NCI-H2196 (cell line): ENCODE measurements around the gene MAP4.

Source experiments
- DNase-seq: peaks from one replicate; lab custom pipeline; 2025; ENCODE audit not compliant: unreplicated experiment; lab: John Stamatoyannopoulos, UW

The MAP4 gene

DNA sequence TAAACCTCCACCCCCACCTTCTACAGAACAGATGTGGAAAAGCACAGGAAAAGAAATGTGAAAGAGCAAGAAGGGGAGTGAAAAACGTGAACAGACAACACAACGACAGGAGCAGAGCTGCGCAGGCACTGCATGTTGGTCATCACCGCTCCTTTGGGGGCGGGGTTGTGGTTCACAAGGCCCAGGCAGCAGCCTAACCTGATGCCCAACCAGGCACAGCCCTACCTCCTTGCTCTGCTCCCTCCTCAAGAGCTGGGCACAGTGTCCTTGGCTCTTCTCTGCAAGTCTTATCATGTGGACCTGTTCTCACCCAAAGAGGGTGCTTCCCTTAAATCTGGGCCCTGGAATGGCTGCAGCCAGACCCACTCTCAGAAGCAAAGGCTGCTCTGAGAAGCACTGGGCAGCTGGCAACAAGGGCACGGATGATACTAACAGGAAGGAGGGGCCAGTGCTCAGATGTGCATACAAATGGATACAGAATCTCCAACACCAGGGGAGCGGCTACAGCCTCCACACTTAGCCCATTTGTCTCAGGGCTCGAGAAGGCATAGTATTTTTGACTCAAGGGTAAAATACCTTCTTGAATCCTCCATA lies 148.7 kb downstream of the MAP4 start:
- DNase-seq = no peak

DNA sequence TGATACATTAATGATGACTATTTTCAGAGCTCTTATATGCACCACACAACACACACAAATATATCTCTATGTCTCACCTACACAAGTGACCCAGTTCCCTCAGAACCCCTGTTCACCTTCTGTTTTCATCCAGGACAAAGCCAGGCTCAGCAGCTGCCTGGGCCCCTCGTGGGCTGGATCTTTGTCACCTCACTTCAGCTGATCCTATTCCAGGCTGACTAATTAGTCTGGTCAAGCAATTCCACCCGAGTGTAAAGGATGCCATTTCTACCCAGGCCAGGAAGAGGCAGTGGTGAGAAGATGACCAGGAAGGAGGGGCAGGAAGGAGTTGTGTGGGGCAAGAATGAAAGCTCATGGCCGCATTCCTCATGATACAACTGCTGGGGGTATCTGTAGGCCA lies 151.0 kb downstream of the MAP4 start:
- no peak for DNase-seq

DNA sequence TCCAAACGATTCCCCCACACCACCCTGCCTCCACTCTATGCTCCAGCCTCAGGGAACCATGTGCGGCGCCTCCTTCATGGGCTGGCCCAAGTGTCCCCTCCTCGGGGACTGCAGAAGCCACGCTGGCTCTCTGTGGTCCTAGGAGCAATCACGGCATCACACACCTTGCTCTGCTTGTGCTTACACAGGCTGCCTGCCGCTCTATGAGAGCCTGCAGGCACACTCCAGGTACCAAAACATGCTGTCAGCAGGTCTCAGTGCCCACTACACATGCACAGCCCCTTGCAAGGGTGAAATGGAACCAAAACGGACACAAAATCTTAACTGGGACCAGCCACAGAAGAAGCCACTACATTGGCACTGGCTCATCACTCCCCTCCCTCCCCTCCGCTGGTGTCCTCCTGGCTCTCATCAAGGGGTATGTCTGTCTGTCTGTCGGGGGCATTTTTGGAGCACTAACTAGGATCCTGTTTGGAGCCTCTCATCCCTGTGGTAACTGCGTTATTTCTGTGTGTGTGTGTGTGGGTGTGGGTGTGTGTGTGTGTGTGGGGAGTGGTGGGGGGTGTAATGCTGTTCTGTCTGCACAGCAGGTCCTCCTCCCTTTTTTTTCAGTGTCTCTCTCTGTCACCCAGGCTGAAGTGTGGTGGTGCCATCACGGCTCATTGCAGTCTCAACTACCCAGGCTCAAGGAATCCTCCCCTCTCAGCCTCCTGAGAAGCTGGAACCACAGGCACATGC lies 152.7 kb downstream of the MAP4 start:
- DNase-seq = no peak

DNA sequence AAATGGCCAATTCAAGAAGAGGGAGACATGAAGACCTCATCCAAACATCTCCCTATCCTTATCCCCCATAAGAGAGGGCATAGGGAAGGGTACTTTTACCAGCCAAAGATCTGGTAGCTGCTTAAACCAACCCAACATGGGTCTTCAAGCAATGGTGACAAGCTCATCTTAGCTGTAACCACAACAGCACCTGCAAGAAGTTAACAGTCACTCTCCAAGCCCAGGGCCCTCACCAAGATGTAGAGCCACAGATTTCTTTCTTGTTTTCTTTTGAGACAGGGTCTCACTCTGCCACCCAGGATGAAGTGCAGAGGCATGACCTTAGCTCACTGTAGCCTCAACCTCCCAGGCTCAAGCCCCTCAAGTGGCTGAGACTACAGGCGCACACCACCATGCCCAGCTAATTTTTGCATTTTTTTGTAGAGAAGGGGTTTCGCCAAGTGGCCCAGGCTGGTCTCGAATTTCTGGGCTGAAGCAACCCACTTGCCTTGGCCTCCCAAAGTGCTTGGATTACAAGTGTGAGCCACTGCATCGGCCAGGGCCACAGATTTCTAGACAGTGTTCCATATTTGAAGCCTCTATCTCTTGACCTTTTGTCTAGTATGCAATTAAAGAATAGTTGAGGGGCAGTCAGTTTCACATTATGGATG lies 156.1 kb downstream of the MAP4 start:
- no peak for DNase-seq

DNA sequence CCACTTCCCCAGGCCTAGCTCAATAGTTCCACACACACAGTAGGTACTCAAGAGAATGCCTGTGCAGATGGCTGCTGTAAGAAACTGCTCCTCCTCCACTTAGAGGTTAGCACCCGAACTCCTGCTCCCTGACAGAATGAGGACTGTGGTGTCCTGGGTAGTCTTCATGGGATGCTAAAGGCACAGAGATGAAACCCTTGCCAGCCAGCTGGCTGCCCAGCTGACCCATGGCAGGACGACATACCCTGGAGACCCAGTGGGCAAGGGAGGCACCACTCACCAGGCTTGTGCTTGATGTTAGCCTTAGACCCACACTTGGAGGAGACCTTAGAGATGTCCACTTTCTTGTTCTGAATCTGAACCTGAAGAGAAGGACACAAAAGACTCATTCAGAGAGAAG lies 159.1 kb downstream of the MAP4 start:
- DNase-seq = no peak

DNA sequence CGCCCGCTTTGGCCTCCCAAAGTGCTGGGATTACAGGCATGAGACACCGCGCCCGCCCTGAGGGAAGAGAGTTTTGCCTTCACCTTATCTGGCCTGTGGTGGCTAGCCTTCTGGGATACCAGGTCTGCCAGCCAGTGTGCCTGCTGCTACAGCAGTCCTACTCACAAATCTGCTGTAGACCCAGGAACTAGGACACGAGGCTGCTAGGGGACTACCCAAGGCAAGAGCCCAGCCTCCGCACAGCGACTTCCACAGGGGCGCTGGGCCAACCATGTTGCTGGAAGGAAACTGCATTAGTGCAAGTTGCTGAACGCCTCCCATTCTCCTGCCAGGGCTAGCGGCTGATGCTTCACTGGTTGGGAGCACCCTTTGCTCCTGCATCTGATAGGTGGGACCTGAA lies 159.5 kb downstream of the MAP4 start:
- DNase-seq = no peak

DNA sequence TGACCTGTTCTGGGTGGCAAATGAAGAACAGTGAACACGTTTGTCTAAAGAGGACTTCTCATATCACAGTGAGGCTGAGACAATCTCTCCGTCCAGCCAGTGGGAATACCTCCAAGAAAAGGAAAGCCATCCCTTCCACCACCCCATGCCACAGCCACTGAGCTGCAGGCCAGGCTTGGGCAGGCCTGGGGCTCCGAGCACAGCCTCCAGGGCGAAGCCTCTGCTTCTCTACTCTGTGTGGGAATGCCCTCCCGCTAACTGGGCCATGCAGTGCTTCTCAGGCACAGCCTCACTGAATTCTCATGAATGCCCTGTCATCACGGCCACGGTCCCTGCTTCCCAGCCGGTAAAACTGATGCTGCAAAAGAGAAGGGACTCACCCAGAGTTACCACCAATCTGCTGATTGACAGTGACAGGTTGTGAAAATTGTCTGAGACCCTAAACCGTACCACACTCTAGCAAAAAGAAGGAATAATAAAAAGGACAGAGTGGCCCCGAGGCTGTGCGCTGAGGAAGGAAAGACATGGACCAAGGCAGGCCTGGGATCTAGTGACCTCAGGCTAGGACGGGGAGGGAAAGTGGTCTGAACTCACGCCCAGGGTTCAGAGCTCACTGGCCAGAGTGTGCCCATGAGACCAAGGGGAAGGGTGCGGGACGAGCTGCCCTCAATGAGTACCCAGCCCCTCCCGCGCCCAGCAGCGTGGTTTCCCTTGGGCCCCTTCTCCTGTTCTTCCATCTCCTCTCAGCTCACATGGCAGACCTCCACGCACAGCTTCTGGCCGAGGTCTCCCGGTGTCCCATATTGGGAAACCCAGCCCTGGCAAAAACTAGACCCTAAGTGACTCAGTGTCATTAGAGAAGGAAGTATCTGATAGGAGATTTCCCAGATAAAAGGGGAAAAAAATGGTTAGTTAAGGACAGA lies 160.5 kb downstream of the MAP4 start:
- DNase-seq = no peak

DNA sequence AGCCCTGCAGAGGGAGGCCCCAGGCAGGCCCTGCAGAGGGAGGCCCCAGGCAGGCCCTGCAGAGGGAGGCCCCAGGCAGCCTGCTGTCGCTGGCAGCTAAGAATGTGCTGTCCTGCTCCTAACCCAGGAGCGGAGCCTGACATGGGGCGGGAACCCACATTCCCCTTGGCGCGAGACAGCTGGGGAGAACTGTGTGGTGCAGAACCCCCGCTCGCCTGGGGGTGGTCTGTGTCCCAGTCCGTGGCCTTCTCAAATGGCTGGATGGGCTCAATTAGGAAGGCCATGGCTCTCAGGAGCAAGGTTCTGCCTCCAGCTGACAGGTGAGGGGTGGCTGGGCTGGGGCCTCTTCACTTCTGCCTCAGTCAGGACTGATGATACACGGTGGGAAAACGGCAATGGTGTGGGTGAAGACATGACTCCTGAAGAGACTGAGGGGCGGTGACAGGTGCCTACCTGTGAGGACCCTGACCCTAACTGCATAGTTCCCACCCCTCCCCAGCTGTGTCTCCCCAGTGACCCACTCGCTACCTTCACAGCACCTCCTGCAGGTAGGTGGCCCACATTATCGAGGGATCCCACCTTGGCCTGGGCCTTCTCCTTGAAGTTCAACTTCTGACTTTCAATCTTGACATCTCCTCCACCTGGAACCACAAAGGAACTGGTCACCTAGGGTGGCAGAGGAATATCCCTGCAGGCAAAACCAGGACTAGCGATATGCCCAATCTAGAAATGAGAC lies 161.3 kb downstream of the MAP4 start:
- no peak for DNase-seq

DNA sequence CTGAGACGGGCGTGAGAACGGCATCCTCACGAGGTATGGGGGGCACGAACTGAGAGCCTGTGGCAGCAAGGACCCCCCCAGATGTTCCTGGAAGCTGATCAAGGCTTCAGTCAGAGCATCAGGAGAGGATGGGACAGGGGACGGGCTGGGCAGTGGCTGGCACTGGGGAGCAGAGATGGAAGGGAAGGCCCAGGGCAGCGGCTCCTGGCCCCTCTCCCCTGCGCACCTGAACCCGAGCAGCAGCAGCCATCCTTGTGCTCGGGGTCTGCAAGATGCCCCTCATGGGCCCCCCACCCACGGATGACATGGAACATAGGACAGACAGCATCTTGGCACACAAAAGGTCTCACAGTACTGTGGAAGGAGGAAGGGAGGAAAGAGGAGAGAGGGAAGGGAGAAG lies 161.9 kb downstream of the MAP4 start:
- DNase-seq = no peak

DNA sequence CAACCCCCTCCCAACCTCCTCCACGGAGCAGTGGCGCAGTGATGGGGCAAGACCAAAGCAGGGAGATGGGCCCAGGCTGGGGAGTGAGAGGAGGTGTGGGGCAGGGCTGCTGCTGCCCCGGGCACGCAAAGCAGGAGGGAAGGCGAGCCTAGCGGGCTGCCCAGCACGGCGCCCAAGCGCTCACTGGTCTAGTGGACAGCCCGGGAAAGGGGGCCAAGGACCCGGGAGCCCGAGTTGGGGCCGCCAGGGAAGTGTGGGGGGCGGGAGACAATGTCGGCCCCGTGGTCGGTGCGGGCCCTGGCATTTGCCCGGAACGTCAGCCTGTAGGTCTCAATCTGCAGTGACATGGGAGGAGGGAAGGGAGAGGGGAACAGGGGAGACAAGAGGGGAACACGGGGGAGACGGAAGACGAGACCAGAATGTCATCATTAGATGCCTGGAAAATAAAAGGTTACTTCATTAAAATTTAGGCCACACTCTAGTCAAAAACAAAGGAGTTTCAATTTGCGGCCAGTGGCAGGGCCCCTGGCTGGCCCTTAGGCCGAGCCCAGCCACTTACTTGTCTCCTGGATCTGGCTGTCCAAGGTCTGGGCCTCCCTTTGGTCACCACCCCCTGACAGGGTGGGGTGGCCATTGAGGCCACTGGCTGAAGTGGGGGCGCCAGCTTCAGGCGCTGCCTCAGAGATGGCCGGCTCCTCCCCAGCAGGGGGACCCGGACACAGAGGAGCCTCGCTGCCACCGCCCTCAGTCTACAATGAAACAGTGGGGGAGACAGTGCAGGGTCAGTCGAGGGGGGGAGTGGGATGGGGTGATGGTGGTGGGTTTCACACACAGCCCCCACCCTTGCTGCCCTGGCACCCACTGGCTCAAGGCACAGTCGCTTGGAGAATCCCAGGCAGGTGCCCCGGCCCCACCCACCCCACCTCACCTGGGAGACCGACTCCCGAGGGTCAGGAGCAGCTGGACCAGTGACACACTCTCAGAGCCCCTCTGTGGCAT lies 163.3 kb downstream of the MAP4 start:
- no peak for DNase-seq

DNA sequence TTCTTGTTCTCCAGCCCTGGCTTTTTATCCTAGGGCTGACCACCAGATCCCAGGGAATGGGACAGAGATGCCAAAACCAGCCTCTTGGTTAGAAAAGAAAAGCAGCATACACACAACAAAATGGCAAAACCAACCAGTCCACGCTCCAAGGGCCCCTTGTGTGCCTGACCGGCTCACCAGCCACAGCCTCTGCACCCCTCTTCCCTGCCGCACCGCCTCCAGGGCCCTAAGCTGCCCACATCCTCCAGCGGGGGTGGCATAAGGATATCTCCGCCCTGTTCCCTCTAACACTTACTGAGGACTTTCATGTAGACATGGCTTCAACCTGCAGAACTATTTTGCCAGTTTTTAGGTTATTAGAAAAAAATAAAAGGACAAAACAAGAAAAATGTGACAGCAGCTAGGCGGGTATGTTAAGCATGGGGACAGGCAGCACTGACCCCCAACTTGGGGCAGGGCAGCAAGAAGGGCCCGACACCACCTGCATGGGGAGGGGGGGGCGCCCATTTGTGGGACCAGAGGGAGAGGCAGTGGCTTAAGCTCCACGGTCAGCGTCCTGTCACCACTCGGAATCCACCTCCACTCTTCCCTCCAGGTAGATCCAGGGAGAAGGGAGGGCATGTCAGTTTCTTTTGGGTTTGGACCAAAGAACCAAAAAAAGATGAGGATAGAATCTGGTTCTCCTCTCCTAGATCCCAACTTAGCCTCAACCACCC lies 164.2 kb downstream of the MAP4 start:
- no peak for DNase-seq

DNA sequence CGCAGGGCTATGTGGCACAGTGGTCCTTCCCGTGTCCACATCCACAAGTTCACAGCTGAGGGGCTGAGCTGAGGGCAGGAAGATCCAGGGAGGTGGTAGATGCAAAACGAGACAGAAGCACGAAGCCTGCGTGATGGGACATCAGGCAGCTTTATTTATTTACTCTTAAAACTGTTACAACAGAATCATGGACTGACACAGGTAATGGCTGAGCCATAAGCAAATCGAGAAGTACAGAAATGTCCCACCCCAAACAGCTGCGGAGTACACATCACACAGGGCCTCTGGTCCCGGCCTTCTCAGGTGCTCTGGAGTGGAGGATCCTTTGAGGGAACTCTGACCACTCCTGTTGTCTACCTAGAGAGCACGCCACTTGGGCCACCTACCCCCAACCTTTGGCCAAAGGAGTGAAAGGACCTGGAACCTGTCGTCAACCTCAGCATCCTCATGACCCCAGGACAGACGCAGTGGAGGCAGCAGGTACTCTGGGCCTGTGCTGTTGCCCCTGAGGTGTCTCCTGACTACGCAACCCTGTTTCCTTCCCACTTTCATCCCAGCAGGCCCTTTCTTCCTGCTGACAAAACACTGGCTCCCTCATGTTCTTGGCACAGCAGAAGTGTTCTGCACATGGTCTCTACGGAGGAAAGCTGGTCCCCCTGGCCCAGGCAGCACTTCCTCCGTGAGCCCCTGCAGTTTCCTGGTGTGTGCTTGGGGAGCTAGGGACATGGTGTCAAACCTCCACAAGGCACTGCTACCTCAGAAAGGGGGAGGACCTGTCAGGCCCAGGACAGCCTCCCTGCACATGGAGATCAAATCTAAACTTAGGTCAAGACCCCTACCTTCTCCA lies 165.4 kb downstream of the MAP4 start:
- DNase-seq = no peak

DNA sequence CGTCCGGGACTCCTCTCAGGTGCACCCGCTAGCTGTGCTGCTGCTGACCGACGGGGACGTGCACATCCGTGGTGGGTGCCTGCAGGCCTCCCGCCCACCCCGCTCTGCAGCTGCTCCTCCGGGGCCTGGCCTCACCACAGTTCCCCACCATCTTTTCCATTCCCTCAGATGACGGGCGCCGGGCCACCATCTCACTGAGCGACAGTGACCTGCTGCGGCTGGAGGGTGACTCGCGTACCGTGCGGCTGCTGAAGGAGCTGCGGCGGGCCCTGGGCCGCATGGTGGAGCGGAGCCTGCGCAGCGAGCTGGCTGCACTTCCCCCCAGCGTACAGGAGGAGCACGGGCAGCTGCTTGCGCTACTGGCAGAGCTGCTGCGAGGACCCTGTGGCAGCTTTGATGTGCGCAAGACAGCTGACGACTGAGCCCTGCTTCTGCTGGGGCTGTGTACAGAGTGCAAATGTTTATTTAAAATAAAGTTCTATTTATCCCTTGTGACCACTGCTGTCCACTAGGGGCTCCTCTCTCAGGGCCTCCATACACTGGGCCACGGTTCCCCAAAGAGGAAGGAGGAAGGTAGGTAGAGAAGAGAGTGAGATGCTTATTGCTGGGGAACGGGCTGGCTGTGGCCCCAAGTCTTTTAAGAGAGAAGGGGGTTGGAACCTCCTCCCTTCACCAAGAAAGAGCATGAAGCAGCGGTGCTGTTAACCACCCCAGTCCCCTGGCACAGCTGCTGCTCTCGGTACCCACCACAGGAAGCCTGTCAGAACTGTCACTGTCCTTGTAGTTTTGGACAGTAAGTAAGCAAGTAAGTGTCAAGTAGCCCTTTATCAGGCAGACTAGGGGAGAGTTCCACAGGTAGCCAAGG lies 166.3 kb downstream of the MAP4 start:
- no peak for DNase-seq

DNA sequence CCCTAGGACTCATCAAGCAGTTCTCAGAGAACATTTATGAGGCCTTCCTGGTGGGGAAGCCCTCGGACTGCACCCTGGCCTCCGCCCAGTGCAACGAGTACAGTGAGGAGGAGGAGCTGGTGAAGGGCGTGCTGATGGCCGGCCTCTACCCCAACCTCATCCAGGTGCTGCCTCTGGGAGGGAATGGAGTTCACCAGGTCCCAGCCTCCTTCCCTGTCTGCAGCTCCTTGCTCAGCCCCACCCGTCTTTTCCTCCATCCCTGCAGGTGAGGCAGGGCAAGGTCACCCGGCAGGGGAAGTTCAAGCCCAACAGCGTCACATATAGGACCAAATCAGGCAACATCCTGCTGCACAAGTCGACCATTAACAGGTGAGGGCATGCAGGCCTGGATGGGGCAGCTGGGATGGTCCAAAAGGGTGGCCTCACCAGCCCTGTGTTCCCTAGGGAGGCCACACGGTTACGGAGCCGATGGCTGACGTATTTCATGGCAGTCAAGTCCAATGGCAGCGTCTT lies 167.0 kb downstream of the MAP4 start:
- no peak for DNase-seq

DNA sequence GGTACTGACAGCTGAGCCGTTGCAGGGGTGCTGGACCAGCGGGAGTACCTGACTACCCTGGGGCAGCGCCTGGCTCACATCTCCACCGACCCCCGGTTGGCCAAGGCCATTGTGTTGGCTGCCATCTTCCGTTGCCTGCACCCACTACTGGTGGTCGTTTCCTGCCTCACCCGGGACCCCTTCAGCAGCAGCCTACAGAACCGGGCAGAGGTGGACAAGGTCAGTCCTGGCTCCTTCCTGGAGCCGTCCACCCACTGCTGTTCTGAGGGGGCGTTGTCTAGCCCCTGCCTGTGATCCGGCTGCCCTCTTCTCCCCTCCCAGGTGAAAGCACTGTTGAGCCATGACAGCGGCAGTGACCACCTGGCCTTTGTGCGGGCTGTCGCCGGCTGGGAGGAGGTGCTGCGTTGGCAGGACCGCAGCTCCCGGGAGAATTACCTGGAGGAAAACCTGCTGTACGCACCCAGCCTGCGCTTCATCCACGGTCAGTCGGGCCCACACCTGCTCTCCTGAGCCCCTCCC lies 167.6 kb downstream of the MAP4 start:
- DNase-seq = no peak

DNA sequence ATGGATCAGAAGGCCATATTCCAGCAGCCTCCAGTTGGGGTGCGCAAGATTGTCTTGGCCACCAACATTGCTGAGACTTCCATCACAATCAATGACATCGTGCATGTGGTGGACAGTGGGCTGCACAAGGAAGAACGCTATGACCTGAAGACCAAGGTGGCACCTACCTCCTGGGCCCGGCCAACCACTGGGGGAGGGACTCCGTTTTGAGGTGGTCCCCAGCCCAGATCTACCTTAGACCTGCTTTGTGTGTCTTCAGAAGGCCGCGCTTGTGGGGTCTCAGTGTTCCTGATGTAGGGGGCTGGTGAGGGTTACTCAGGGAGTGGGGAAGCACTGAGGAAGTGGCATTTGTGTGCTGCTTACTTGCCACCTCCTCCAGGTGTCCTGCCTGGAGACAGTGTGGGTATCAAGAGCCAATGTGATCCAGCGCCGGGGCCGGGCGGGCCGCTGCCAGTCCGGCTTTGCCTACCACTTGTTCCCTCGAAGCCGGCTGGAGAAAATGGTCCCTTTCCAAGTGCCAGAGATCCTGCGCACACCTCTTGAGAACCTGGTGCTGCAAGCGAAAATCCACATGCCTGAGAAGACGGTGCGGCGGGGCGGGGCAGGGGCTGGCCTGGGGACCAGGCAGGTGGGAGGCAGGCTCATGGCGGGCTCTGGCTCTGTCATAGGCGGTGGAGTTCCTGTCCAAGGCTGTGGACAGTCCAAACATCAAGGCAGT lies 168.3 kb downstream of the MAP4 start:
- DNase-seq = no peak
